Neural cell (in vitro differentiated cells): Measurements from ENCODE around the gene TPSG1. TPM values are rescaled to one million over a fixed set of nuclear protein-coding genes. Genes with fewer than 3 reads are reported as not detected.

ENCODE experiments used
- H2AFZ ChIP-seq: fragments of 200-600, 300-800 bp; sonication (generic), shearing (Covaris generic); 2 replicates; pipeline ENCODE4 v1.6.0; 2014; ENCODE audit warnings: low read depth, mild to moderate bottlenecking, antibody characterized with exemption, low read length, moderate library complexity
- H3F3A ChIP-seq: fragments of 200-600 bp; shearing (Covaris generic); 2 replicates; pipeline ENCODE4 v1.6.1; 2016; ENCODE audit warnings: mild to moderate bottlenecking, moderate library complexity, mixed read lengths, antibody characterized with exemption, low read length; ENCODE audit not compliant: insufficient read depth, poor library complexity, severe bottlenecking
- H3K27ac ChIP-seq: fragments of 200-600, 300-800 bp; sonication (generic), shearing (Covaris generic); 2 replicates; pipeline ENCODE4 v1.5.1; 2014; ENCODE audit warnings: mild to moderate bottlenecking, low read length, moderate library complexity
- H3K27me3 ChIP-seq: fragments of 300-800, 200-600 bp; sonication (generic), shearing (Covaris generic); 2 replicates; pipeline ENCODE4 v1.6.0; 2014; ENCODE audit warnings: mild to moderate bottlenecking, low read depth, low read length, moderate library complexity; ENCODE audit not compliant: insufficient read depth
- H3K36me3 ChIP-seq: fragments of 300-800, 200-600 bp; sonication (generic), shearing (Covaris generic); 2 replicates; pipeline ENCODE4 v1.5.1; 2014; ENCODE audit warnings: mild to moderate bottlenecking, antibody characterized with exemption, low read length, moderate library complexity; ENCODE audit not compliant: insufficient read depth
- H3K4me2 ChIP-seq: fragments of 300-800, 200-600 bp; sonication (generic), shearing (Covaris generic); 2 replicates; pipeline ENCODE4 v1.6.0; 2014; ENCODE audit warnings: mild to moderate bottlenecking, low read length
- H3K4me3 ChIP-seq: fragments of 300-800, 200-600 bp; sonication (generic), shearing (Covaris generic); 2 replicates; pipeline ENCODE4 v1.5.1; 2014; ENCODE audit warnings: mild to moderate bottlenecking, low read length, moderate library complexity
- H3K79me2 ChIP-seq: fragments of 200-600 bp; shearing (Covaris generic); replicated peaks from 2 replicates; pipeline ENCODE4 v1.6.0; 2014; ENCODE audit warnings: mild to moderate bottlenecking, low read length, moderate library complexity; ENCODE audit not compliant: insufficient read depth
- H3K9ac ChIP-seq: fragments of 300-800, 200-600 bp; sonication (generic), shearing (Covaris generic); 2 replicates; pipeline ENCODE4 v1.6.1; 2016; ENCODE audit warnings: mild to moderate bottlenecking, low read length, mixed read lengths
- H3K9me2 ChIP-seq: fragments of 200-600 bp; shearing (Covaris generic); 2 replicates; pipeline ENCODE4 v1.6.1; 2016; ENCODE audit warnings: mild to moderate bottlenecking, low read length, mixed read lengths; ENCODE audit not compliant: insufficient read depth
- H3K9me3 ChIP-seq: fragments of 200-600, 300-800 bp; sonication (generic), shearing (Covaris generic); 2 replicates; pipeline ENCODE4 v1.6.1; 2016; ENCODE audit warnings: mild to moderate bottlenecking, mixed run types, low read length, moderate library complexity, mixed read lengths
- H4K20me1 ChIP-seq: fragments of 200-600 bp; shearing (Covaris generic); 2 replicates; pipeline ENCODE4 v1.6.1; 2016; ENCODE audit warnings: mild to moderate bottlenecking, mixed run types; ENCODE audit not compliant: insufficient read depth
- EP300 ChIP-seq: fragments of 450-650 bp; conservative IDR thresholded peaks from 2 replicates; pipeline ENCODE4 v1.6.1; 2014; ENCODE audit warnings: antibody characterized with exemption, mild to moderate bottlenecking, moderate library complexity; ENCODE audit not compliant: poor library complexity, severe bottlenecking
- EZH2 ChIP-seq: fragments of 200-600, 300-800 bp; shearing (Covaris generic), sonication (generic); IDR thresholded peaks from 2 replicates; pipeline ENCODE4 v1.6.1; 2014; ENCODE audit warnings: antibody characterized with exemption, low read length, borderline replicate concordance, mild to moderate bottlenecking; ENCODE audit not compliant: insufficient read depth, poor library complexity, severe bottlenecking
- MXI1 ChIP-seq: fragments of 450-650 bp; conservative IDR thresholded peaks from 2 replicates; pipeline ENCODE4 v1.6.1; 2014; ENCODE audit warnings: antibody characterized with exemption, mild to moderate bottlenecking; ENCODE audit not compliant: poor library complexity, severe bottlenecking
- POLR2AphosphoS5 ChIP-seq: IDR thresholded peaks from 2 replicates; pipeline ENCODE4 v1.6.1; 2012
- RAD21 ChIP-seq: fragments of 450-650 bp; conservative IDR thresholded peaks from 2 replicates; pipeline ENCODE4 v1.6.1; 2014; ENCODE audit warnings: antibody characterized with exemption, mild to moderate bottlenecking, moderate library complexity
- SMC3 ChIP-seq: fragments of 450-650 bp; conservative IDR thresholded peaks from 2 replicates; pipeline ENCODE4 v1.6.1; 2014; ENCODE audit warnings: antibody characterized with exemption, mild to moderate bottlenecking, moderate library complexity; ENCODE audit not compliant: poor library complexity
- TAF1 ChIP-seq: IDR thresholded peaks from 2 replicates; pipeline ENCODE4 v1.6.1; 2012; ENCODE audit warnings: low read depth
- polyA plus RNA-seq: library from polyadenylated mRNA; depleted of rRNA; stranded (reverse); fragments of >200 nt; gene quantifications from 2 replicates; pipeline ENCODE4 v1.2.3, GENCODE V29; 2014
- TF ChIP-seq, protein P1 (sequence below): fragments of 450-650 bp; IDR thresholded peaks from 2 replicates; pipeline ENCODE4 v1.5.1; 2014; ENCODE audit warnings: antibody characterized with exemption, mild to moderate bottlenecking, moderate library complexity; ENCODE audit not compliant: poor library complexity, severe bottlenecking
- TF ChIP-seq, protein P2 (sequence below): IDR thresholded peaks from 2 replicates; pipeline ENCODE4 v1.6.1; 2012; ENCODE audit warnings: borderline replicate concordance

Gene TPSG1
- polyA plus RNA-seq, 1 donor from 2014 or later, result not detected

- H3K4me3 ChIP-seq, result no peak overlapping the region
- no peaks in the 10 kb centered on the region for H3K27me3 ChIP-seq
- no peak overlapping the region for H3K27ac ChIP-seq
- no peaks in the 10 kb centered on the region for H3K79me2 ChIP-seq
- no peaks in the 10 kb centered on the region for H3K9me2 ChIP-seq
- H3K36me3 ChIP-seq, result no peaks in the 10 kb centered on the region
- TF ChIP-seq, protein P1, sequence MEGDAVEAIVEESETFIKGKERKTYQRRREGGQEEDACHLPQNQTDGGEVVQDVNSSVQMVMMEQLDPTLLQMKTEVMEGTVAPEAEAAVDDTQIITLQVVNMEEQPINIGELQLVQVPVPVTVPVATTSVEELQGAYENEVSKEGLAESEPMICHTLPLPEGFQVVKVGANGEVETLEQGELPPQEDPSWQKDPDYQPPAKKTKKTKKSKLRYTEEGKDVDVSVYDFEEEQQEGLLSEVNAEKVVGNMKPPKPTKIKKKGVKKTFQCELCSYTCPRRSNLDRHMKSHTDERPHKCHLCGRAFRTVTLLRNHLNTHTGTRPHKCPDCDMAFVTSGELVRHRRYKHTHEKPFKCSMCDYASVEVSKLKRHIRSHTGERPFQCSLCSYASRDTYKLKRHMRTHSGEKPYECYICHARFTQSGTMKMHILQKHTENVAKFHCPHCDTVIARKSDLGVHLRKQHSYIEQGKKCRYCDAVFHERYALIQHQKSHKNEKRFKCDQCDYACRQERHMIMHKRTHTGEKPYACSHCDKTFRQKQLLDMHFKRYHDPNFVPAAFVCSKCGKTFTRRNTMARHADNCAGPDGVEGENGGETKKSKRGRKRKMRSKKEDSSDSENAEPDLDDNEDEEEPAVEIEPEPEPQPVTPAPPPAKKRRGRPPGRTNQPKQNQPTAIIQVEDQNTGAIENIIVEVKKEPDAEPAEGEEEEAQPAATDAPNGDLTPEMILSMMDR, result no peak
- TF ChIP-seq SMC3, result no peak
- no peak for TF ChIP-seq RAD21
- no peak for TF ChIP-seq MXI1
- TF ChIP-seq, protein P2, sequence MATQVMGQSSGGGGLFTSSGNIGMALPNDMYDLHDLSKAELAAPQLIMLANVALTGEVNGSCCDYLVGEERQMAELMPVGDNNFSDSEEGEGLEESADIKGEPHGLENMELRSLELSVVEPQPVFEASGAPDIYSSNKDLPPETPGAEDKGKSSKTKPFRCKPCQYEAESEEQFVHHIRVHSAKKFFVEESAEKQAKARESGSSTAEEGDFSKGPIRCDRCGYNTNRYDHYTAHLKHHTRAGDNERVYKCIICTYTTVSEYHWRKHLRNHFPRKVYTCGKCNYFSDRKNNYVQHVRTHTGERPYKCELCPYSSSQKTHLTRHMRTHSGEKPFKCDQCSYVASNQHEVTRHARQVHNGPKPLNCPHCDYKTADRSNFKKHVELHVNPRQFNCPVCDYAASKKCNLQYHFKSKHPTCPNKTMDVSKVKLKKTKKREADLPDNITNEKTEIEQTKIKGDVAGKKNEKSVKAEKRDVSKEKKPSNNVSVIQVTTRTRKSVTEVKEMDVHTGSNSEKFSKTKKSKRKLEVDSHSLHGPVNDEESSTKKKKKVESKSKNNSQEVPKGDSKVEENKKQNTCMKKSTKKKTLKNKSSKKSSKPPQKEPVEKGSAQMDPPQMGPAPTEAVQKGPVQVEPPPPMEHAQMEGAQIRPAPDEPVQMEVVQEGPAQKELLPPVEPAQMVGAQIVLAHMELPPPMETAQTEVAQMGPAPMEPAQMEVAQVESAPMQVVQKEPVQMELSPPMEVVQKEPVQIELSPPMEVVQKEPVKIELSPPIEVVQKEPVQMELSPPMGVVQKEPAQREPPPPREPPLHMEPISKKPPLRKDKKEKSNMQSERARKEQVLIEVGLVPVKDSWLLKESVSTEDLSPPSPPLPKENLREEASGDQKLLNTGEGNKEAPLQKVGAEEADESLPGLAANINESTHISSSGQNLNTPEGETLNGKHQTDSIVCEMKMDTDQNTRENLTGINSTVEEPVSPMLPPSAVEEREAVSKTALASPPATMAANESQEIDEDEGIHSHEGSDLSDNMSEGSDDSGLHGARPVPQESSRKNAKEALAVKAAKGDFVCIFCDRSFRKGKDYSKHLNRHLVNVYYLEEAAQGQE, result no peak
- TF ChIP-seq POLR2AphosphoS5, result no peak
- TF ChIP-seq TAF1, result no peak
- no peak for TF ChIP-seq EZH2
- no peak for TF ChIP-seq EP300
- H3K4me2 ChIP-seq, result no peak overlapping the region
- H4K20me1 ChIP-seq, result no peaks in the 10 kb centered on the region
- no peak overlapping the region for H3K9ac ChIP-seq
- no peak overlapping the region for H2AFZ ChIP-seq
- H3F3A ChIP-seq, result no peaks in the 10 kb centered on the region
- H3K9me3 ChIP-seq, result no peaks in the 10 kb centered on the region
Observed at GRCh38 chr16:1189455-1189854, 35.6 kb downstream of the TPSG1 start.

DNA sequence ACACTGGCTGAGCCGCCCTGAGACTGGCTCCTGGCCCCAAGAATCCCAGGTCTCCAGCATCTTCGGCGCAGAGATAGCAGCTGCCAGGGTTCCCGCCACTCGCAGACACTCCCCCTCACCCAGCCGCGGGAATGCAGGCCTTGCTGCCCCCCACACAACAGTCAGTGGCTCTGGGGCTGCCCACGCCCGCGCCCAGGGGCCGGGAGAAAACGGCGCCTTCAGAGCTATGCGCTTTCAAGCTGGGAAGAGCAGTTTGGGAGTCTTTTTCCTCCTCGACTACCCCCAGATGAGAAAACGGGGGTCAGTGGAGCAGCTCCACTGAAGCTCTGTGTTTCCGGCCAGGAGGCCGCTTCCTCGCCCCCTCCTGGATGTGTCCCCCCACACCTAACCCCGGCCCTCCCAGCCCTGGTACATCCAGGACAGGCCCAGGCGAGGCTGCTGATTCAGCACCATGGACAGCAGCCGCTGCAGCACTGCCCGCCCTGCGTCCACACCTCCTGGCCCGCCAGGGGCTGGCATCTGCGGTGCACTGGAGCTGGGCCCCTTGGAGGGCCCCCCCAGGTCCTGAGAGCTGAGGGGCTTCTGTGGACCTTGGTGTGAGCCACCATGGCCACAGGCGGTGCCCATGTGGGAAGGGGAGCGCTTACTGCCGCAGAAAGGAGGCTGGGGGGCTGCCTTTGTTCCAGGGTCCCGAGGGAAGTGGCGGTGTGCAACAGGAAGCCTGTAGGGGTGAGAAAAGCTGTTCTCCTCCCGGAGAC is 36.5 kb downstream of the TPSG1 start:
- Histone ChIP-seq H2AFZ (no peak overlapping the region), H3F3A (no peaks in the 10 kb centered on the region), H4K20me1 (no peaks in the 10 kb centered on the region), H3K27me3 (no peaks in the 10 kb centered on the region), H3K27ac (no peak overlapping the region), H3K4me3 (no peak overlapping the region), H3K4me2 (no peak overlapping the region), H3K9me3 (no peaks in the 10 kb centered on the region), H3K79me2 (no peaks in the 10 kb centered on the region), H3K9ac (no peak overlapping the region), H3K9me2 (no peaks in the 10 kb centered on the region), H3K36me3 (no peaks in the 10 kb centered on the region)
- TF ChIP-seq SMC3 (no peak), RAD21 (no peak), EZH2 (no peak), EP300 (no peak), POLR2AphosphoS5 (no peak), TAF1 (no peak)
- TF ChIP-seq, protein P1, result no peak
- TF ChIP-seq, protein P2, result peak; percentile 25
